ENCODE measurements around the gene AFF3.
A peak's percentile ranks its signal among the peaks of the same experiment; 100 is the strongest.

Gene AFF3

DNA sequence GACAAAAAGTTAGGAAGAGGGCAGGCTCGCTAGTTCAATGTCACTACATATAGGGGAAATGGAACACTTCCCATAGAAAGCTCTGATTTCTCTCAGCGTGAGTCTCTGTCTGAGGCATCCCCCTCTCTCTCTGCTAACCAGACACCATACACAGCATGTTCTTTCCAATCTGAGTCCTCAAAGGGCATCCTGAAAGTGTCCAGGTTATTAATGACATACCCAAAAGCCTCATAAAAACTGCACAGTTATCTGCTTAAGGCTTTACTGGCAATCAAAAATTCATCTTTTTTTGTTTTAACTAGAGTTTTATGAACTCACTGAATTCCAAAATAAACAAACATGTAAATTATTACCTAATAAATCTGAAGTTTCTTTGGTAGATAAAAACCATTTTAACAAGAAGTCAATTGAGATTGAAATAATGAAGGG lies 137.4 kb downstream of the AFF3 start:
- no peak for DNase-seq

DNA sequence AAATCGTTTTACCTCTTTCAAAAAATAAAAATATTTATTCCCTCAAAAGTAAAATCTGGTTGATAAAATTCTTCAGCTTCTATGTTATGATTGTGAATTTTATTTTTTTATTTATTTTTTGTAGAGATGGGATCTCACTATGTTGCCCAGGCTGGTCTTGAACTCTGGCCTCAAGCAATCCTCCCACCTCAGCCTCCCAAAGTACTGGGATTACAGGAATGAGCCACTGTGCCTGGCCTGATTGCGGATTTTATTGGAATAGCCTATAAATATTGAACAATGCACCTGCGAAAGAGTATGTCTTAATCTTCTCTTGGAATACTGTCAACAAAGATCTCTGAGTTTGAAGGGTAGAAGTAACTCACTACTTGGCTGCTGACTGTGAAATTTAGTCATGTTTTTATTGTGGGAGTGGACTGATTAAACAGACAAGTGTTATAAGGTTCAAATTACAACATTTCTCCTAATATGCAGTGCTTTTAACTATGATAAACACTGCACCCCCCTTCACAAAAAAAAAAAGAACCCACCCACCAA lies 138.0 kb downstream of the AFF3 start:
- DNase-seq: no peak

DNA sequence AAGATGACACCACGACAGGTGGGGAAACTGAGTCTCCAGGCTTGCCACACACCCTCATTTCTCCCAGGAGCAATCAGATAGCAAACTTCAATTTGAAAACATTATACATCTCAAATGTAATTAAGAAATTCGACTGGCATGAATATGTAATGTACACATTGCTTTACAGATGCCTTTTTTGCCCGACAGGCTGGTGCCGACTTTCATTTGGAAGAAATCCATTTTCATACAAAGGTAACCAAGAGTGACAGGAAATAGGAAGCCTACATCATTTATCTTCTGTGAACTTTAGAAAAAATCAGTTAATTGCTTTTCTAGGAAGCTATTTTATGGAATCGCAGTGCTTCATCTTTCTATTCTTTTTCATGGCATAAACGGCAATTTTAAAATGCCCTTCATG lies 140.3 kb downstream of the AFF3 start:
- no peak for DNase-seq

DNA sequence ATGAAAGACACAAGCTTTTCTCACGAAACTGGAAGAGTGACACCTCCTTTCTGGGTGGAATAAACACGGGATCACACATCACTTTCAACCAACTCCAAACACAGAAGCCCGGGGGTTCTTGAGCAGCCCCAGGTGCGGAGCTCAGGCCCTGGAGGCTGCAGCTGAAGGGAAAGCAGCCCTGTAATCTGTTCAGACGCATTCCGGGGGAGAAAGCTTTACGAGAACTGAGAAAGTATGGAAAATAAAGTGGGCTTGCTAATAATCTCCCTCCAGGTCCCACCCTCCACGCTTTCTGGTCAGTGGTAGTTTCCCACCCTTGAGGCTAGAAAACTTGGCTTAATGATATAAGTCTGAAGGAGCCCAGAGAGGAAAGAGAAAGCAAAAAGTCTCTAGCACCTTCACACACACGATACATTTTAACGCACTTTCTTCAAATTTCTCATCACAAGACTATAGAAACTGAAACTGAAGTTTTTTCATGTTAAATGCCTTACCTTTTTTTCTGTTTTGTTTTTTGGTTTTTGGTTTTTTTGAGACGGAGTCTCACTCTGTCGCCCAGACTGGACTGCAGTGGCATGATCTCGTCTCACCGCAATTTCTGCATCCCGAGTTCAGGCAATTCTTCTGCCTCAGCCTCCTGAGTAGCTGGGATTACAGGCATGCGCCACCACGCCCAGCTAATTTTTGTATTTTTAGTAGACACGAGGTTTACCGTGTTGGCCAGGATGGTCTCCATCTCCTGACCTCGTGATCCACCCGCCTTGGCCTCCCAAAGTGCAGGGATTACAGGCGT lies 141.3 kb downstream of the AFF3 start:
- no peak for DNase-seq

DNA sequence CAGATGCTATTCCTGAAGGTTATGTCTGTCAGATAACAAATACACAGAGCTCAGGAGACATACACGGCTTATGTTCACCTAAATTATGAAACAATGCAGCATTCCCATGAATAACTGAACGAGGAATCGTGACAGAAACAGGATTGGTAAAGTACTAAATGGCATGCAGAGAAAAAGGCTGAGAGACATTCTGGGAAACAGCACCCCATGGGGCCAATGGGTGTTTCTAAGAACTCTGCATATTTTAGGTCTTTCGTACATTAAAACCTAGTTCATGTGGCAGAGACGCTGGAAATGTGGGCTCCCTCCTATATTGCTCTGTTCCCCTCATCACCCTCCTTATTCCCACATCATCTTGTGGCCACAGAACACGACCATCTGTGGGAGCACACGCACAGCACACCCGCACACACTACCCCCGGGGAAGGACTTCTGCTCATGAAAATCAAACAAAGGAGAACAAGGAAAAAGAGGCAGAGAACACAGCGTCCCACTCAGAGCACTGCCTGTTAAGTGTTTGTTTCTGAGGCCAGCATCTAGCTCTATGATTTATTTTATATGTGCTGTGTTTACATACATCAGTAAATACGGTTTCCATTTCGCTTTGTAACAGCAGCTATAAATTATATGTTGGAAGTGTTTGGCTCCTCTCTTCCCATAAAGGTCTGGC lies 143.6 kb downstream of the AFF3 start:
- no peak for DNase-seq

DNA sequence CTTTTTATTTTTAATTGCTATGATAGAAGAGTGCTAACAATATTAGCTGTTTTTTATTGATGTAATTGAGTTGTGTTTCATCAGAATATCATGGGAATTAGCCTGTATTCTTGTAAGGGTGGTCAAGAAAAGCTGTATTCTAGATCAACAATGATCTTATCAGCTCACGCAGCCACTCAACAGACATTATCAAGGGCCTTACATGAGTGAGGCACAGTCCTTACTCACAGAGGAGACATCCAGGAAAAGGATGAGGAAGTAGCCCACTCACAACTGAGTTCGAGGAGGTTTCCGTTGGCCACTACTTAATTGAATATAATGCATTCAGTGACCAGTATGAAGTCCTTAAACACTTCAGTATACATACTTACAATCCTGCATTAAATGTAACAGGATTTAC lies 152.5 kb downstream of the AFF3 start:
- no peak for DNase-seq

DNA sequence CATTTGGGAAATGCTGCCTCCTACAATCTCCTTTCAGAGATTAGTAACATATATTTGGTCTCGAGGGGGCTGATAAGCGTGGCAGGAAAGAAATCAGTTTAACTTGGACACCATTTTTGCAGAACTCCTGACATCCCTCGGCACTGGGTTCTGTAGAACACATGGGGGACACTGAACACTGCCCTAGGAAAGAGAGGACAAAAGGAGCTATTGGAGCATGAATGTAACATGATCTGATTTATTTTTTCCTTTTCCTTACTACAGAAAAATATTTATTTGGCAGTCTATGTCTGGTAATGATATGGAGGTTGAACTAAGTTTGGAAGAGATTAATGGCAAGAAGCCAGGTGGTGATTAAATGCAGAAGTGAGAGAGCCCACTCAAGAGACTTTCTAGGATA lies 153.8 kb downstream of the AFF3 start:
- DNase-seq: no peak

DNA sequence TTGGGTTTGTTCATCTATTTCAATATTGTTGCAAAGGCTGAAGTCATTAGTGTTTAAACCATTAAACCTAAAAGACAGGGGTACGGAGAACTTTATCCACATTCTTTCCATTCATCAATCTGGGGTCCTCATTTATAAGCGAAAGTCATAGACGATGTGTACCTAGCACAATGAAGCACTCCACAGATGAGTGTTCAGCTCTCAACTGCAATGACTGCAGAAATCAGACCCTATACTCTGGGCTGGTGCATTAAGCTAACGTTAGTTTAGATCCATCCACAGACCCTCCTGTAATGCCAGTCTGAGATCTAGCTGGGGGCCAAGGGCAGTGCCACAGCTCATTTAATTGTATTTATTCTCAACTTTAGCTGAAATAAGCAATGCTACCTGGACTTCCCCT lies 155.2 kb downstream of the AFF3 start:
- DNase-seq: no peak

DNA sequence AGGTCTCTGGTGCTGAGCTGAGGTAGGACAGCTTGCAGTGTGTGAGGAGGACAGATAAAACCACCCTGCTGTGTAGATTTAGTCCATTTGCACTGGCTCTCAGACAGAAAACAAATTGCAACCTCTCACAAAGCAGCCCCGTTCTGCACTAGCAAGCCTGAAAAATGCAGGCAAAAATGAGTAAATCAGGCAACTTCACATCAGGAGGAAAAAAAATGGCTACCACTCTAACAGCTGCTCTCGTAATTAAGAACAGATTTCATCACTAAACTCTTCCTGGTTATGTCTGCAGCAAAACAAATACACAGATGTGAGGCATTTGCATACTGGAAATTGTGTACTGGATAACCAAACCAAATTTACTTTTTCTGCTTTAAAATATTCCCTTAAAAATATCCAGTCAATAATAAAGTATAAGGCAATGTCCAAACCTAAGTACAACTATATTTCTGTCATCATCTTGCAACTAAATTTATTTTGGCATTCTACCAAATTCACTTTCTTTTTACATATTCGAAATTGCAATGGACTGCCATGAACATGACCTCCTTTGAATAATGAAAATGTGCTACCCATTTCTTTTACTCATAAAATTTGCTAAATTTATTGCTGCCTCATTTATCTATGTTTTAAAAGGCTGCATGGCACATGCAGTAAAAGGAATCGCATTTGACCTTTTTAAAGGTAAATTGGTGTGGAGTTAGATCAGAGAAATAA lies 157.4 kb downstream of the AFF3 start:
- peak; percentile 41 for DNase-seq

DNA sequence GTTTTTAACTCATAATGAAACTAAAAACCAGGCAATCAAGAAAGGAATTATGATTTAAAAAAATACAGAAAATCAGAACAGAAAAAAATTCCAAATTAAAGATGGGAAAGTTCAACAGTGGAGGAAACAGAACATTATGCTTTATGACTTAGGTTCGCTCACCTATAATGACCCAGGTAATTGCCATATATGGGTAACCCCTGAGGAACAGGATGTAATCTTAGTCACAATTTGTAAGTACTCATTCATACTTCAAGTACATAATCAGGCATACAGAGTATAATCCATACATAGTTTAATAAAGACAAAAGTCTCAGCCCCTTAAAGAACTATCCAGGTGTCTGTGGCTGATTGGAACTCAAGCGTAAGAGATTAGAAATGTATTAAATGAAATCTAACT lies 159.6 kb downstream of the AFF3 start:
- DNase-seq: no peak

DNA sequence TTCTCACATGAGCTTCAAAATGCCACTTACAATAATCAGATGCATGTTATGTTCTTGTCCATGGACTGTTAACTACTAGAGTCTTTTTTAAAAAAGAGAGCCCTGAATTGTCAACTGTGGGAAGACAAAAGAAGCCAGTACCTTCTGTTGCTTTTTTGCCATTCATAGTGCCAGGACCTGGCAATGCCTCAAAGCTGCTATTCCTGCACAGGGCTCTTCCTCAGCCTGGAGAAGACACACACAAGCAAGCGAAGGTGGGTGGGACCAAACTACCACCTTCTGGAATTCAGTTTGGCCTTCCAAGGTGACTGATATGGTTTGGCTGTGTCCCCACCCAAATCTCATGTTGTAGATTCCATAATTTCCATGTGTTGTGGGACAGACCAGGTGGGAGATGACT lies 160.6 kb downstream of the AFF3 start:
- DNase-seq: no peak

DNA sequence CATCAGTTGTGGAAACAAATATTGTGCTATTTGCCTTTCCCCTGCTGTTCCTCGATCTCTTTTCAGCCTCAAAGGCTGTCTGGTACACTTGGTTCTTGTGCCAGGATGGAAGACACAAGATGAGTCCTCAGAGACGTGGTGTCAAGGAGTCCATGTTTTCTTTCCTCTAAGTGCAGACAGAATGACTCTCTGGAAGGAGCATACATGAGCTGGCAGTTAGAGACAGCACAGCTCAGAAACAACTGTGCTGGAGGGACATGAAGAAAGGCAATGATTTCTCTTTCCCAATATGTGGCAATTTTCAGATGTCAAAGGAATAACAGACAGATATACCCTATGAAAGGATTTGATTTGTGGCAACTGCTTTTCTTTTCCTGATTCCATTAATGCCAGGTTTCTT lies 162.2 kb downstream of the AFF3 start:
- no peak for DNase-seq

DNA sequence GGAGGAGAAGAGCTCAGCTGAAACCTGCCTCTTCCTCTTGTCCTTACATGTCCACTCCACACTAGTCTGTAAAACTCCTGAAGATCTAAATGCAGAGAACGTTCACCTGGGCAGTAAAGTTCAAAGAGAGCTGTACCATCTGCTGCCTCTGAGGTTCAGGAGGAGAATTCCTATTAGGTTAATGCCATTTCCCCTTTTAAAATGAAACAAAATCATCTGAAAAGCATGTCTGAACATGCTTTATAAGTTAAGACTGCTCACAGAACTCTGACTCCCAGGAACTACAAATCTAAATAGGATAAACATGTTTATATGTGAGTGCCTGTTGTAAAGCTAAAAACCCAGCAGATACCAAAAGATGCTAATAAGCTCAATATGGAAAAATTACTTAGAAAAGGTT lies 164.4 kb downstream of the AFF3 start:
- DNase-seq: no peak

DNA sequence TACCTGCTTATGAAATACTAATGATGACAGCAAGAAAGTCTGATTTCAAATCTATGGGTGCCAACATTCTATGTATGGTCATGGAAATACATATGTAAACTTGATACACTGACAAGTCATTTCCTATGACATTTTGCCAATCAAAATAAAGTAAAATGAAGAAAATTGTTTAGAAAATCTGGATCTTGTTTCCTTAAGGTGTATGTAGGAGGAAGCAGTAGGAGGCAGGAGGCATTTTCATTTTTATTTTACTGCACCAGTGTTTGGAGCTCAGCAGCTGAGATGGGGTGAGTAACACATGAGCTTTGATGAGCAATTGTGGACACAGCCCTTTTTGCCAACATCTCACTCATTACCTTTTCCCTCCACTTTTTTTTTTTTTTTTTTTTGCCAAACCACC lies 167.0 kb downstream of the AFF3 start:
- DNase-seq: no peak

DNA sequence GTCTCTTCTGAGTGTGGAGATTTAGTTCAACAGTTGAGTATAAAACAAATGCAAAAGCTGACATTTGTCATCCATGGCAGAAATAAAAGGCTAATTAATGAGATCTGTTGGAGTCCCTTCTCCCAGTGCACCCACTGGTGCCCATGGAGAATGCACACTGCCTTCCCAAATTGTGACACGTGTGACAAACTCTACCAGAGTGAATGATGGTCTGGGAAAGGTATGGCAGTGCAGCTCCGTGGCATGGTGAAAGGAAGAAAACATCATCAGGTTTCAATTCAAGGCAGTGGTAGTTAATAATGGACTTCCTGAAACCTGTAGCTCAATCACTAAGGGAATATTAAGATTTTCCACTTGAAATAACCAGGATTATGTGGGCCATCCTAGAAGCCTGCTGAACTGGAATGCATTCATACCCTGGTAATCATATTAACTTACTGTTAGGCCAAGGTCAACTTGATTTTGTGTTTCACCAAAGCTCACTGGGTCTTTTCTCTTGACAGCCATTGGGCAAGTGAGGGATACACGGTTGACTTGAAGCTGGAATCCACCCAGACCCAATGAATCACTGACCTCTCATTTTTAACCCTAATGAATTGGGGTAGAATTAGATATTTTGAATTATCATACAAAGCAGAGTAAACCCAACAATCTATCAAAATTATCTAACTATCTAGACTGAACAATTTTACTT lies 167.6 kb downstream of the AFF3 start:
- no peak for DNase-seq

DNA sequence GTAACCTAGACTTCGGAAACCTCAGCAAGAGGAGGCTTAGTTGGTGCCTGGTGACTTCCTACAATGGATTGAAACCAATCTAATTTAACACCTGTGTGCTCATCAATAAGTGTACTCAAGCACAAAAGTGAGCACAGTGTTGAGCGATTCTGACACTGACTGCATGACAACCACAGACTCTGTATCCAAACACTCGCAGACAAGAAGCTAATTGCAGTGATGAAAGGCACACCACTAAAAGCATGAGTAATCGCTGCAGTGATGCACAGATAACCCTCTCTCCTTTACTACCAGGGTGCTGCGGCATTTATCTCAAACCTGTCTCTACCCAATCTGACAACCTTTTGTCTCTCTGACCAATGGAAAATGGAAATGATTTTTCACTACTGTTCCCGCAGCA lies 168.1 kb downstream of the AFF3 start:
- no peak for DNase-seq

DNA sequence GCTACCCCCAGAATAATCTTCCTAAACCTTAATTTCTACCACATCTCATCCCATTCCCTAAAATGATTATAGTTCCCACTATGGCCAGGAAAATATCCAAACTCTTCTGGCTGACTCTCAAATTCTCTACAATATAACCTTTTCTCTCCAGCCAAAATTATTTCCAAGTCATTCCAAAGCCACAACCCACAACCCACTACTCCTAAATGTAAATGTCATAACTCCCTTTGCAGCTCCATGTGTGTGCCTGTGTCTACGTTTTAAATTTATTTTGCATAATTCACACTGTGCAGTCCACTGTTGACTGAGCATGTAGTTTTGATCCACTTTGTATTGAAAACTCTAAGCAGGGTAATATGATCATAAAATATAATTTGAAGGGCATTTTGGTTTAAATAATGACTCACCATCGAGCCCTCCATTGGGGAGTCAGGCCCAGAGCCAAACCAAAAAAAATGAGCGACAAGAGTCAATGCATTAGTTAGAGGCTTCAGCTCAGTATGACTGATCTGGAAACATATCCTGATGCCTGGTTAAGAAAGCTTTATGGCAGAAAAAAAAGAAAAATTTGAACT lies 171.0 kb downstream of the AFF3 start:
- DNase-seq: no peak

DNA sequence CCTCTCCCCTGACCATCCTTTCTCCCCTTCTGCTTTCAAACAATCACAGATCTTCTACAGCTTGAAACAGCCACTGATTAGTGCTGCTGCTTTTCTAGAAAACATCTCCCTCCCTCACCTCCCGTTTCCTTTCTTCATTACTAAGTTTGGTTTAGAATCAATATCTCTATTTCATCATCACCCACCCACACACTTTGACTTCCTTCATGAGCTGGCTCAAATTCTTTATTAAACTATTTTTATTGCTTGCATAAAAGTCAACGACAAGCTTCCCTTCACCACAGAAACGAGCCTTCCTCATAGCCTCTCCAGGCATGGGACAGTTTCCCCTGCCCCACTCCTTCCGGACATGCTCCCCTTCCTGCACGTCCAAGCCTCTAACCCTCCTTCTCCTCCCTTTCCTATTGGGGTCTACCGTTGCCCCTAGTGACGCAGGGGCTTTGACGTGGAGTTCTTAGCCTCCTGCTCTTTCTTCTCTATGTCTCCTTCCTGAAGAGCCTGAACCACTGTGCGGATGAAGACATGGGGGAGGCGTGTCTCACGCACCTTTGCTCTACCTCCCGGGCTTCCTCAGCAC lies 172.0 kb downstream of the AFF3 start:
- no peak for DNase-seq

DNA sequence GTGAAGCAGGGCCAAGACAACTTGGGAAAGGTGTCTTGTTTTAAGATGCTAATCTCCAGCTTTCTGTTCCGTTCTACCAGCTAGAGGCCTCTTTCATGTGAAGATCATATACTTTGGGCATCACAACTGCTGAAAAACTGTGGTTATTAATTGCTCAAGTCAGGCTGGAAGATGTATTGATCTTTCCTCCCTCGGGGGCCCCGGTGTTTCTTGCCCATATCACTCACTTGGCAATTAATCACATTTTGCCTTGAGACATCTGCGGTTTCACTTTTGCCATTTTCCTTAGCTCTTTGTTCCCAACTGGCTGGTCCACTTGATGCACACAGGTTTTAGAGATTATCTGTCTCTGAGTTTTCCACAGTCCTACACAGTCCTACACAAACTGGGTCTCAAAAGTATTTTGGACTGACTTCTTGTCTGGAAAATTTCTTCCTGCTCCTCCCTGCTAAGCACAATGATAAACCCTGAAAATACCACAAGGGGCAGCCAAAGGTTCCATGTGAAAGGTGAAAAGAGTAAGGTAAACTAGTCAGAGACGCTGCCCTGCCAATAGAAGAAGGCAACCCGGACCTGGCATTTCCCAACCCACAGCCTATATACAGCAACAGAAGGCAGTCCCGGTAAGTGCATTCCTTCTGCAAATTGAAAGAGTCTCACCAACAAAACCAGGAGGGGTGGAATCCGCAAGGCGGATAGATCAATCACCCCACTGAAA lies 181.0 kb downstream of the AFF3 start:
- DNase-seq: no peak

DNA sequence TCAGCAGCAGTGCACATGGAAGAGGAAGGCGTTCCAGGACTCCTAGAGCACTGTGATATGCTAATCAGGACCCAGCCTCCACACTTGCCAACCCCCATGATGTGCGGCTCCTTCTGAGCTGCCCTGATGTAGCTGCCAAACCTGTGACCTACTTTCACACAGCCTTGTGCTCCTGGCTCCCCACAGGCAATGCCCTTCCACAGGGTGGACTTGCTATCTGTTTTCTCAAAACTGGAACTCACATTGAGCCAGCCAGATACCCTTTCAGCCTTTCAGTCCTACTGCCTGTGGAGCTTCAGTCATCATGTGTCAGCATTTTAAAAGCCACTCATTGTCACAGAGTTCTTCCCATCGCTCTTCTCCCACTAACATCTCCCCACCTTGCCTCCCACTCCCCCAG lies 181.6 kb downstream of the AFF3 start:
- DNase-seq: no peak

DNA sequence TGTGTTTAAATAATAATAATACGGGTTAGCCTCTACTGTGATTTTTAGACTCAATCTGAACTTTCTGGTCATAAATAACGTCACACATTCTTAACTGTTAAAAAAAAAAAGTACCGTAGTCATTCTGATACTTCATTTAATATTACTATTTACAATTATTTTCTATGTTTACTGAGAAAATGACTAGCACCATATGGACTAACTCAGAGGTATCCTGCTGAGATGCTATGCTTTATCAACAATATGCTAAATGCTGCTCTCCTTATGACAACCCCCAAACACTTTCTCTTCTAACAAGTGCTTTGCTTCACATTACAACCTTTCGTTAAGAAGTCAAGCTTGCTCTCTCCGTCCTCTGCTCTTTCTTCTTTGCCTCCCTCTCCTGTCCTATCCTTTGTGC lies 182.1 kb downstream of the AFF3 start:
- DNase-seq: no peak
